Uterus (tissue), 2 donors: Measurements from ENCODE around the gene HEATR5B.

Experiments used
- CTCF ChIP-seq, 4 experiments: fragments of 200-600 bp in 2 of 4; fragments of 450-650 bp in 2 of 4; sonication (generic) in 2 of 4; IDR thresholded peaks; one replicate each; pipeline ENCODE4 v1.5.1; 2016 to 2019; ENCODE audit warnings: antibody characterized with exemption in 4 of 4, mild to moderate bottlenecking in 2 of 4, moderate library complexity in 1 of 4
- POLR2A ChIP-seq, 2 donors: fragments of 450-650 bp; IDR thresholded peaks; one replicate each; pipeline ENCODE4 v1.6.1; 2016; ENCODE audit warnings: antibody characterized with exemption in 2 of 2, mild to moderate bottlenecking in 1 of 2, moderate library complexity in 1 of 2

DNA sequence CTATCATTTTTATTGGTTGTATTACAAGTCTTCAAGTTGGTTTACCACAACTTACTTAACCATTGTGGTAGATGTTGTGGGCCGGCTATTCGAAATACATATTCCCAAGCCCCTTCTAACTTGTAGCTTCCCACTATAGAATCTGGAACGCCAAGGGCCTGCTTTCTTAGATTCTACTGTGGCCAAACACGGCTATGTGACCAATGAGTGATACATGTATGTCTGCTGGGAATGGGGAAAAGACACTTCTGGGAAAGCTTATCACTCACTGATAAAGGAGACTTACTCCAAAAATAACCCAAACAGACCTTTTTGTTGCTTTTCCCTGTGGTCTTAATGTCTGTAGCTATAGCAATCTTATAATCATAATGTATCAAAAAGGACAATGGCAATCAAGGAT is 142.3 kb downstream of the HEATR5B start:
- TF ChIP-seq CTCF (IDR thresholded peaks at IDR 0.05) (no peak), POLR2A (IDR thresholded peaks at IDR 0.05) (no peak)
